ENCODE measurements around the gene LRTM2.

DNA sequence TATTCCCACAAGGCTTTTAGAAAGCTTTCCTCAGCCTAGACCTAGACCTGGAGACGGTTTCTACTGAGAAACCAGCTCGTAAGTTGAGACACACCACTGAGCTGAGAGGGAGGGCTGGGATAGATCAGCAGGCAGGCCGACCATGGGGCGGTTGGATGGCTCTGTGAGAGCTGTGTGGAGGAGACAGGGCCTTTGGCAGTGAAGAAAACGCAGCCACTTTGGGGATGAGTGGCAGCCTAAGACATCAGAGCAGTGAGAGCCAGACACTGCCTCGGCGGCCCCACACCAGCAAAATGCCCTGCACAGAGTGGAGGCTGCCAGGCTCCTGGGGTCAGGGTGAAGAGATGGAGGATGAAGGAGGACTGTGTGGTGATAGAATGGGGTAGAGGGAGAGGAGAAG, 52.1 kb downstream of the LRTM2 start:
- TF ChIP-seq, protein P1, sequence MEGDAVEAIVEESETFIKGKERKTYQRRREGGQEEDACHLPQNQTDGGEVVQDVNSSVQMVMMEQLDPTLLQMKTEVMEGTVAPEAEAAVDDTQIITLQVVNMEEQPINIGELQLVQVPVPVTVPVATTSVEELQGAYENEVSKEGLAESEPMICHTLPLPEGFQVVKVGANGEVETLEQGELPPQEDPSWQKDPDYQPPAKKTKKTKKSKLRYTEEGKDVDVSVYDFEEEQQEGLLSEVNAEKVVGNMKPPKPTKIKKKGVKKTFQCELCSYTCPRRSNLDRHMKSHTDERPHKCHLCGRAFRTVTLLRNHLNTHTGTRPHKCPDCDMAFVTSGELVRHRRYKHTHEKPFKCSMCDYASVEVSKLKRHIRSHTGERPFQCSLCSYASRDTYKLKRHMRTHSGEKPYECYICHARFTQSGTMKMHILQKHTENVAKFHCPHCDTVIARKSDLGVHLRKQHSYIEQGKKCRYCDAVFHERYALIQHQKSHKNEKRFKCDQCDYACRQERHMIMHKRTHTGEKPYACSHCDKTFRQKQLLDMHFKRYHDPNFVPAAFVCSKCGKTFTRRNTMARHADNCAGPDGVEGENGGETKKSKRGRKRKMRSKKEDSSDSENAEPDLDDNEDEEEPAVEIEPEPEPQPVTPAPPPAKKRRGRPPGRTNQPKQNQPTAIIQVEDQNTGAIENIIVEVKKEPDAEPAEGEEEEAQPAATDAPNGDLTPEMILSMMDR (IDR thresholded peaks at IDR 0.05; ENCODE audit: low read depth, low read length, missing input control) = no peak
- TF ChIP-seq TAF1 (conservative IDR thresholded peaks at IDR 0.05) (no peak), GABPA (IDR thresholded peaks at IDR 0.05 in 1 of 2, conservative IDR thresholded peaks at IDR 0.05 in 1 of 2) (no peak), YY1 (IDR thresholded peaks at IDR 0.05) (no peak), FOXA2 (IDR thresholded peaks at IDR 0.05) (no peak), JUND (IDR thresholded peaks at IDR 0.05) (no peak), FOXA1 (IDR thresholded peaks at IDR 0.05) (no peak), EGR1 (IDR thresholded peaks at IDR 0.05; ENCODE audit: low read depth in 2 of 2) (no peak), RAD21 (IDR thresholded peaks at IDR 0.05) (no peak), RXRA (IDR thresholded peaks at IDR 0.05) (no peak)
- TF ChIP-seq, protein P2, sequence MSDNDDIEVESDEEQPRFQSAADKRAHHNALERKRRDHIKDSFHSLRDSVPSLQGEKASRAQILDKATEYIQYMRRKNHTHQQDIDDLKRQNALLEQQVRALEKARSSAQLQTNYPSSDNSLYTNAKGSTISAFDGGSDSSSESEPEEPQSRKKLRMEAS (IDR thresholded peaks at IDR 0.05) = no peak
- TF ChIP-seq, protein P3, sequence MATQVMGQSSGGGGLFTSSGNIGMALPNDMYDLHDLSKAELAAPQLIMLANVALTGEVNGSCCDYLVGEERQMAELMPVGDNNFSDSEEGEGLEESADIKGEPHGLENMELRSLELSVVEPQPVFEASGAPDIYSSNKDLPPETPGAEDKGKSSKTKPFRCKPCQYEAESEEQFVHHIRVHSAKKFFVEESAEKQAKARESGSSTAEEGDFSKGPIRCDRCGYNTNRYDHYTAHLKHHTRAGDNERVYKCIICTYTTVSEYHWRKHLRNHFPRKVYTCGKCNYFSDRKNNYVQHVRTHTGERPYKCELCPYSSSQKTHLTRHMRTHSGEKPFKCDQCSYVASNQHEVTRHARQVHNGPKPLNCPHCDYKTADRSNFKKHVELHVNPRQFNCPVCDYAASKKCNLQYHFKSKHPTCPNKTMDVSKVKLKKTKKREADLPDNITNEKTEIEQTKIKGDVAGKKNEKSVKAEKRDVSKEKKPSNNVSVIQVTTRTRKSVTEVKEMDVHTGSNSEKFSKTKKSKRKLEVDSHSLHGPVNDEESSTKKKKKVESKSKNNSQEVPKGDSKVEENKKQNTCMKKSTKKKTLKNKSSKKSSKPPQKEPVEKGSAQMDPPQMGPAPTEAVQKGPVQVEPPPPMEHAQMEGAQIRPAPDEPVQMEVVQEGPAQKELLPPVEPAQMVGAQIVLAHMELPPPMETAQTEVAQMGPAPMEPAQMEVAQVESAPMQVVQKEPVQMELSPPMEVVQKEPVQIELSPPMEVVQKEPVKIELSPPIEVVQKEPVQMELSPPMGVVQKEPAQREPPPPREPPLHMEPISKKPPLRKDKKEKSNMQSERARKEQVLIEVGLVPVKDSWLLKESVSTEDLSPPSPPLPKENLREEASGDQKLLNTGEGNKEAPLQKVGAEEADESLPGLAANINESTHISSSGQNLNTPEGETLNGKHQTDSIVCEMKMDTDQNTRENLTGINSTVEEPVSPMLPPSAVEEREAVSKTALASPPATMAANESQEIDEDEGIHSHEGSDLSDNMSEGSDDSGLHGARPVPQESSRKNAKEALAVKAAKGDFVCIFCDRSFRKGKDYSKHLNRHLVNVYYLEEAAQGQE (IDR thresholded peaks at IDR 0.05) = no peak

Measured in liver (tissue), 3 donors.